Calu3 (cell line): ENCODE results near the gene GRIK3. TPM values are rescaled to one million over a fixed set of nuclear protein-coding genes. Genes with fewer than 3 reads are reported as not detected.
"Not testable (repeated sequence)": the region's sequence is repeated elsewhere in the genome, so short reads cannot be mapped to it uniquely, and the experiment has no call there.

Source experiments
- BruUV-seq: library from RNA; stranded (reverse); fragments of 400-500 nt; replicated peaks from 2 replicates; lab custom pipeline; 2021; lab: Mats Ljungman, UMichigan
- CTCF ChIA-PET: fragments of 300-600 bp; sonication (Branson Sonifier 250); formaldehyde crosslinking; loops from one replicate; lab custom pipeline; 2022; ENCODE audit warnings: antibody characterized with exemption; lab: Charles Lee
- DNase-seq: peaks from one replicate; pipeline ENCODE4 v3.0.0; 2022
- H3K27ac Mint-ChIP-seq: one replicate; pipeline ENCODE4 v1.8.0; 2022; ENCODE audit warnings: mixed read lengths; ENCODE audit not compliant: unreplicated experiment
- H3K27me3 Mint-ChIP-seq: one replicate; pipeline ENCODE4 v1.8.0; 2022; ENCODE audit warnings: mixed read lengths; ENCODE audit not compliant: unreplicated experiment
- H3K36me3 Mint-ChIP-seq: one replicate; pipeline ENCODE4 v1.8.0; 2022; ENCODE audit warnings: mild to moderate bottlenecking, moderate library complexity, mixed read lengths; ENCODE audit not compliant: insufficient read depth, unreplicated experiment
- H3K4me1 Mint-ChIP-seq: one replicate; pipeline ENCODE4 v1.8.0; 2022; ENCODE audit warnings: mild to moderate bottlenecking, low read depth, mixed read lengths; ENCODE audit not compliant: unreplicated experiment
- H3K4me3 Mint-ChIP-seq: one replicate; pipeline ENCODE4 v1.8.0; 2022; ENCODE audit warnings: mild to moderate bottlenecking, low read depth, moderate library complexity, mixed read lengths; ENCODE audit not compliant: unreplicated experiment
- H3K9me3 Mint-ChIP-seq: one replicate; pipeline ENCODE4 v1.8.0; 2022; ENCODE audit warnings: low read depth, mixed read lengths; ENCODE audit not compliant: unreplicated experiment
- CTCF ChIP-seq: fragments of 200-600 bp; IDR thresholded peaks from one replicate; pipeline ENCODE4 v1.8.0; 2022; ENCODE audit warnings: antibody characterized with exemption; ENCODE audit not compliant: unreplicated experiment
- intact Hi-C: fragments of 100-400 bp; cut with micrococcal nuclease; formaldehyde crosslinking; loops from one replicate; pipeline ENCODE4 v1.10.0; 2022; ENCODE audit not compliant: unreplicated experiment
- total RNA-seq: library from RNA; stranded (reverse); gene quantifications from 2 replicates; pipeline ENCODE4 v1.2.3, GENCODE V29; 2022

The GRIK3 gene
- total RNA-seq, 1 experiment from 2014 or later = not detected

GRCh38 chr1:36920371-36920770 lies 113.9 kb downstream of the GRIK3 start:
- no peaks in the 10 kb centered on the region for H3K36me3 Mint-ChIP-seq
- CTCF ChIA-PET = no interaction called here
- no peaks in the 10 kb centered on the region for H3K4me1 Mint-ChIP-seq
- H3K9me3 Mint-ChIP-seq = no peaks in the 10 kb centered on the region
- peaks cover 95% of the 10 kb centered on the region for H3K27me3 Mint-ChIP-seq
- DNase-seq = no peak
- TF ChIP-seq CTCF = no peak
- no peak overlapping the region for H3K27ac Mint-ChIP-seq
- BruUV-seq = no TSS peak
- intact Hi-C loops = loop anchor here (10.0 kb wide), 1 partner anchor 216 kb away; no protein-coding TSS in a partner anchor
- no peak overlapping the region for H3K4me3 Mint-ChIP-seq

GRCh38 chr1:36919491-36920145 lies 114.7 kb downstream of the GRIK3 start:
- DNase-seq = no peak
- no peak overlapping the region for H3K4me3 Mint-ChIP-seq
- BruUV-seq = no TSS peak
- intact Hi-C loops = loop anchor here (10.0 kb wide), 1 partner anchor 215 kb away; no protein-coding TSS in a partner anchor
- TF ChIP-seq CTCF = no peak
- no peaks in the 10 kb centered on the region for H3K9me3 Mint-ChIP-seq
- no peaks in the 10 kb centered on the region for H3K36me3 Mint-ChIP-seq
- no peak overlapping the region for H3K27ac Mint-ChIP-seq
- no peaks in the 10 kb centered on the region for H3K4me1 Mint-ChIP-seq
- CTCF ChIA-PET = no interaction called here
- peaks cover 95% of the 10 kb centered on the region for H3K27me3 Mint-ChIP-seq

- no peak overlapping the region for H3K4me3 Mint-ChIP-seq
- no peak for DNase-seq
- CTCF ChIA-PET = no interaction called here
- no peaks in the 10 kb centered on the region for H3K4me1 Mint-ChIP-seq
- no peaks in the 10 kb centered on the region for H3K9me3 Mint-ChIP-seq
- BruUV-seq = no TSS peak
- H3K36me3 Mint-ChIP-seq = no peaks in the 10 kb centered on the region
- H3K27ac Mint-ChIP-seq = no peak overlapping the region
- intact Hi-C loops = no loop called here
- H3K27me3 Mint-ChIP-seq = peaks cover 96% of the 10 kb centered on the region
- no peak for TF ChIP-seq CTCF
Measured at GRCh38 chr1:36918604-36919003, 115.7 kb downstream of the GRIK3 start.

GRCh38 chr1:36916542-36916941 lies 117.8 kb downstream of the GRIK3 start:
- BruUV-seq, H3K9me3 Mint-ChIP-seq, H3K4me3 Mint-ChIP-seq, CTCF ChIA-PET, H3K36me3 Mint-ChIP-seq, H3K27ac Mint-ChIP-seq, intact Hi-C loops, H3K4me1 Mint-ChIP-seq, DNase-seq: not testable (repeated sequence)
- H3K27me3 Mint-ChIP-seq = peaks cover 96% of the 10 kb centered on the region

GRCh38 chr1:36913484-36914060 lies 120.7 kb downstream of the GRIK3 start:
- intact Hi-C loops = no loop called here
- no peaks in the 10 kb centered on the region for H3K9me3 Mint-ChIP-seq
- no peaks in the 10 kb centered on the region for H3K4me1 Mint-ChIP-seq
- CTCF ChIA-PET = interaction anchor here (0.5 kb wide), 1 partner anchor 14 kb away, joined by 3 read pairs; no protein-coding TSS in a partner anchor
- H3K4me3 Mint-ChIP-seq = no peak overlapping the region
- H3K27ac Mint-ChIP-seq = no peak overlapping the region
- TF ChIP-seq CTCF = no peak
- H3K36me3 Mint-ChIP-seq = no peaks in the 10 kb centered on the region
- peaks cover 100% of the 10 kb centered on the region for H3K27me3 Mint-ChIP-seq
- no peak for DNase-seq
- BruUV-seq = no TSS peak
